CD4-positive, alpha-beta T cell (primary cell): Measurements from ENCODE around the gene PFDN2. TPM values are rescaled to one million over a fixed set of nuclear protein-coding genes. Genes with fewer than 3 reads are reported as not detected.

ENCODE experiments used
- ATAC-seq: fragments of 200-7000 bp; cut with Tn5 transposase; one replicate; pipeline ENCODE4 v1.10.0; 2022; ENCODE audit warnings: mild to moderate bottlenecking; ENCODE audit not compliant: poor library complexity
- CTCF ChIA-PET: fragments of 350-600 bp; sonication (Branson Sonifier 250); formaldehyde crosslinking; loops from one replicate; lab custom pipeline; 2021; ENCODE audit warnings: antibody characterized with exemption, inconsistent platforms; lab: Charles Lee
- POLR2A ChIA-PET: fragments of 350-600 bp; sonication (Branson Sonifier 250); formaldehyde crosslinking; loops from one replicate; lab custom pipeline; 2021; ENCODE audit warnings: antibody characterized with exemption, inconsistent platforms; lab: Charles Lee
- DNase-seq, 14 experiments: peaks; one replicate each; pipeline ENCODE4 v3.0.0-alpha.2; 2013 to 2020; ENCODE audit warnings: mixed read lengths in 2 of 14
- H3K27ac ChIP-seq, 2 donors: one replicate each; pipeline versions ENCODE4 v1.5.1 to v1.7.0; 2013; ENCODE audit warnings: low read length in 2 of 2, low read depth in 1 of 2, mild to moderate bottlenecking in 1 of 2
- H3K27me3 ChIP-seq, 2 experiments: 1 replicate in 1 of 2; 2 replicates in 1 of 2; pipeline versions ENCODE4 v1.6.1 to v1.7.0; 2013; ENCODE audit warnings: low read length in 2 of 2, control low read depth in 1 of 2, mild to moderate bottlenecking in 1 of 2, moderate library complexity in 1 of 2; ENCODE audit not compliant: insufficient read depth in 2 of 2, control insufficient read depth in 1 of 2
- H3K36me3 ChIP-seq: one replicate; pipeline ENCODE4 v1.6.1; 2013; ENCODE audit warnings: low read length, control low read depth; ENCODE audit not compliant: insufficient read depth
- H3K4me1 ChIP-seq: one replicate; pipeline ENCODE4 v1.6.1; 2013; ENCODE audit warnings: low read length, control low read depth; ENCODE audit not compliant: insufficient read depth
- H3K4me3 ChIP-seq: one replicate; pipeline ENCODE4 v1.5.1; 2013; ENCODE audit warnings: mild to moderate bottlenecking, low read length, moderate library complexity
- H3K9me3 ChIP-seq, 2 experiments: 1 replicate in 1 of 2; 2 replicates in 1 of 2; pipeline versions ENCODE4 v1.6.1 to v1.7.0; 2013; ENCODE audit warnings: low read length in 2 of 2, mild to moderate bottlenecking in 2 of 2, control low read depth in 1 of 2, moderate library complexity in 1 of 2; ENCODE audit not compliant: control insufficient read depth in 1 of 2, insufficient read depth in 1 of 2
- H3K27ac Mint-ChIP-seq: one replicate; pipeline ENCODE4 v1.8.0; 2020; ENCODE audit warnings: mixed read lengths
- H3K27me3 Mint-ChIP-seq: one replicate; pipeline ENCODE4 v1.8.0; 2021; ENCODE audit warnings: mixed read lengths
- H3K36me3 Mint-ChIP-seq: one replicate; pipeline ENCODE4 v1.8.0; 2021; ENCODE audit warnings: low read depth, mixed read lengths
- H3K4me1 Mint-ChIP-seq: one replicate; pipeline ENCODE4 v1.8.0; 2021; ENCODE audit warnings: low read depth, mixed read lengths
- H3K4me3 Mint-ChIP-seq: one replicate; pipeline ENCODE4 v1.8.0; 2020; ENCODE audit warnings: mild to moderate bottlenecking, mixed read lengths
- H3K9me3 Mint-ChIP-seq: one replicate; pipeline ENCODE4 v1.8.0; 2020; ENCODE audit warnings: mixed read lengths
- intact Hi-C, 2 experiments: fragments of 100-400 bp; cut with DNase I in 1 of 2; cut with micrococcal nuclease in 1 of 2; formaldehyde crosslinking; loops; one replicate each; pipeline versions ENCODE4 v1.15.1 to v1.9.0; 2023 to 2025; cut with DNase I, micrococcal nuclease
- total RNA-seq, 174 experiments: library from RNA in 2 of 174; stranded (reverse) in 2 of 174; gene quantifications; one replicate each; pipeline ENCODE4 v1.2.3 and lab custom pipeline; 2021 to 2026
- TF ChIP-seq, protein P1 (sequence below): fragments of 200-600 bp; IDR thresholded peaks from one replicate; pipeline ENCODE4 v1.8.0; 2022; ENCODE audit warnings: antibody characterized with exemption, mild to moderate bottlenecking

PFDN2 gene
- total RNA-seq, 2 experiments from 2014 or later: 46.2 to 57.7 TPM

DNA sequence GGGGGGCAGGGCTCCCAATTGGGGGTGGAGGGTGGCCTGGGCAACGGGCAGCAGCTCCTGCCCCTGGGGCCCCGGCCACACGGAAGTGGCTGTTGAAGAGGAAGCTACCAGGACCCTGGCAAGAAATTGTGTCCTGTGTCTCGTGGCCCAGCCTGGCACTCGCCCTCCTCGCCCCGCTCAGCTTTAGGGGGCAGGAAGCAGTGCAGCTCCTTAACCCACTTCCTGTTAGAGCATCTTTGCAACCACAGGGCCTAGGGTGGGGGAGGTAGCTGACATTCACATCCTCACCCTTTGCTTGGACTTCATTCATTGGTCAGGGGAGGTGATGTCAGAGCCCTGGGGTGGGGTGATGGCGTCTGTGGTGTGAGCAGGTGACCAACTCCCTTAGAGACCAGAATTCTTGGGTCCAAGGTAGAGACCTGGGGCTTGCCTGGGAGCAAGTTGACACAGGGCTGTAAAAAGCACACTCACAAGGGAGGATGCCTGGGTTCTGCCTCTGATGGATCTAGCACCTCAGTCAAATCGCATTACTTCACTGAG, 48.0 kb downstream of the PFDN2 start, which contains the start of gene ARHGAP30:
Gene ARHGAP30 (minus strand): TSS at position 161 of the 540 bp plus-strand sequence. CDS start 267 bp downstream, outside the sequence.
- Histone ChIP-seq H3K27ac (peak within 1 kb of the TSS; percentile 94), H3K4me1 (peaks cover 65% of the 10 kb centered on the region), H3K27me3 (no peaks in the 10 kb centered on the region), H3K36me3 (peaks cover 19% of the 10 kb centered on the region), H3K4me3 (peak within 1 kb of the TSS; percentile 100), H3K9me3 (no peaks in the 10 kb centered on the region)
- ChIA-PET POLR2A (interaction anchor here (0.6 to 8.2 kb wide), 34 partner anchors 8 to 807 kb away, joined by 3 to 295 read pairs (median 5); partner anchors contain the start of genes B4GALT3, DCAF8, DEDD and F11R), CTCF (interaction anchor here (0.7 to 3.3 kb wide), 13 partner anchors 15 to 290 kb away, joined by 3 to 36 read pairs (median 5); partner anchors contain the start of genes KLHDC9, TSTD1 and USF1)
- TF ChIP-seq, protein P1, sequence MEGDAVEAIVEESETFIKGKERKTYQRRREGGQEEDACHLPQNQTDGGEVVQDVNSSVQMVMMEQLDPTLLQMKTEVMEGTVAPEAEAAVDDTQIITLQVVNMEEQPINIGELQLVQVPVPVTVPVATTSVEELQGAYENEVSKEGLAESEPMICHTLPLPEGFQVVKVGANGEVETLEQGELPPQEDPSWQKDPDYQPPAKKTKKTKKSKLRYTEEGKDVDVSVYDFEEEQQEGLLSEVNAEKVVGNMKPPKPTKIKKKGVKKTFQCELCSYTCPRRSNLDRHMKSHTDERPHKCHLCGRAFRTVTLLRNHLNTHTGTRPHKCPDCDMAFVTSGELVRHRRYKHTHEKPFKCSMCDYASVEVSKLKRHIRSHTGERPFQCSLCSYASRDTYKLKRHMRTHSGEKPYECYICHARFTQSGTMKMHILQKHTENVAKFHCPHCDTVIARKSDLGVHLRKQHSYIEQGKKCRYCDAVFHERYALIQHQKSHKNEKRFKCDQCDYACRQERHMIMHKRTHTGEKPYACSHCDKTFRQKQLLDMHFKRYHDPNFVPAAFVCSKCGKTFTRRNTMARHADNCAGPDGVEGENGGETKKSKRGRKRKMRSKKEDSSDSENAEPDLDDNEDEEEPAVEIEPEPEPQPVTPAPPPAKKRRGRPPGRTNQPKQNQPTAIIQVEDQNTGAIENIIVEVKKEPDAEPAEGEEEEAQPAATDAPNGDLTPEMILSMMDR: no peak
- intact Hi-C loops: loop anchor here (1.0 to 5.0 kb wide), 4 partner anchors 23 to 88 kb away; partner anchors contain the start of genes KLHDC9 (in 1 of the 2), USF1 (in 1 of the 2) and USP21 (in 1 of the 2)
- peak; percentile 73 for ATAC-seq
- DNase-seq: peak; percentile 65 to 98 (median 82)
- peaks cover 33% of the 10 kb centered on the region for H3K36me3 Mint-ChIP-seq
- peak within 1 kb of the TSS; percentile 90 for H3K27ac Mint-ChIP-seq
- peaks cover 65% of the 10 kb centered on the region for H3K4me1 Mint-ChIP-seq
- H3K4me3 Mint-ChIP-seq: peak within 1 kb of the TSS; percentile 97
- H3K27me3 Mint-ChIP-seq: no peaks in the 10 kb centered on the region
- H3K9me3 Mint-ChIP-seq: no peaks in the 10 kb centered on the region

DNA sequence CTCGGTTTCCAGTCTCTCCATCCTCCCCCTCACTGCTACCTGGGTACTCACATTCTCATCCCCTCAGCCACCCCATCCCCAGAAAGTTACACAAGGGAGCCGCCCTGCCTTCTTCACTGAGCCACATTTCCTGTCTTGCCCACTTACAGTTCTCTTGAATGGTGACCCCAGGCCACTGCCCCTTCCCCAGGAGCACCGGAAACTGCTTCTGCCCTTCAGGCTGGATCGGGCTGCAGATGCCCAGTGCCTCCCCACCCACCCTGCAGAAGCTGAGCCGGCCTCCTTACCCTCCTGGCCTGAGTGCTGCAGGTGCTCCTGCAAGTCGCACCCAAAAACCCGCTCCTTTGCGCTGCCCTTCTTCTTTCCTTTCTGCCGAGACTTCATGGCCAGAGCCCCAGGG, 48.6 kb downstream of the PFDN2 start:
- Histone ChIP-seq H3K27ac (peak overlapping the region; percentile 94), H3K9me3 (no peaks in the 10 kb centered on the region), H3K4me1 (peaks cover 71% of the 10 kb centered on the region), H3K36me3 (peaks cover 22% of the 10 kb centered on the region), H3K27me3 (no peaks in the 10 kb centered on the region), H3K4me3 (peak overlapping the region; percentile 100)
- Mint-ChIP-seq H3K36me3 (peaks cover 38% of the 10 kb centered on the region), H3K27ac (peak overlapping the region; percentile 90), H3K9me3 (no peaks in the 10 kb centered on the region), H3K27me3 (no peaks in the 10 kb centered on the region), H3K4me1 (peaks cover 71% of the 10 kb centered on the region), H3K4me3 (peak overlapping the region; percentile 97)
- DNase-seq: peak in 5 of 14 experiments; percentile 11 to 51 (median 37)
- ATAC-seq: no peak
- ChIA-PET POLR2A (interaction anchor here (0.6 to 8.2 kb wide), 38 partner anchors 9 to 807 kb away, joined by 3 to 295 read pairs (median 5); partner anchors contain the start of genes B4GALT3, DCAF8, DEDD and F11R), CTCF (interaction anchor here (0.7 to 3.3 kb wide), 14 partner anchors 14 to 289 kb away, joined by 3 to 36 read pairs (median 6); partner anchors contain the start of genes F11R, KLHDC9, TSTD1 and USF1)
- TF ChIP-seq, protein P1: no peak
- intact Hi-C loops: loop anchor here in 1 of 2 experiments (2.0 to 5.0 kb wide), 3 partner anchors 22 to 88 kb away; partner anchors contain the start of genes KLHDC9 and USP21
